ENCODE data around the gene LYPD4.

DNA sequence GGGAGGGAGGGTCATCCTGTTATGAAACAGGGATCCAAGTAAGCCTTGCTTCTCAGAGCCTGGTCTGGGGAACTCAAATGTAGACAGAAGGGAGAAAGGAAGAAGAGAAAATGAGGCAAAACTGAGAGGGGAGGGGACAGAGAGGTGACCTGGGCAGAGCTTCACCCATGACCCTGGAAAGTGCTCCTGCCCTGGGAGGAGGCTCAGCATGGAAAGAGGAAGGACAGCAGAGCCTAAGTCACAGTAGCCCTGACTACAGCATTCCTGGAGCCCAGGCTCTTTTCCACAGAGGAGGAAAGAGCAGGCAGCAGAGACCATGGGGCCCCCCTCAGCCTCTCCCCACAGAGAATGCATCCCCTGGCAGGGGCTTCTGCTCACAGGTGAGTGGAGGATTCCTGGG is 48.1 kb downstream of the LYPD4 start, which contains the start of gene CEACAM3:
- TF ChIP-seq POLR2A (IDR thresholded peaks at IDR 0.05) (no peak), EP300 (IDR thresholded peaks at IDR 0.05) (no peak)
- TF ChIP-seq, protein P1, sequence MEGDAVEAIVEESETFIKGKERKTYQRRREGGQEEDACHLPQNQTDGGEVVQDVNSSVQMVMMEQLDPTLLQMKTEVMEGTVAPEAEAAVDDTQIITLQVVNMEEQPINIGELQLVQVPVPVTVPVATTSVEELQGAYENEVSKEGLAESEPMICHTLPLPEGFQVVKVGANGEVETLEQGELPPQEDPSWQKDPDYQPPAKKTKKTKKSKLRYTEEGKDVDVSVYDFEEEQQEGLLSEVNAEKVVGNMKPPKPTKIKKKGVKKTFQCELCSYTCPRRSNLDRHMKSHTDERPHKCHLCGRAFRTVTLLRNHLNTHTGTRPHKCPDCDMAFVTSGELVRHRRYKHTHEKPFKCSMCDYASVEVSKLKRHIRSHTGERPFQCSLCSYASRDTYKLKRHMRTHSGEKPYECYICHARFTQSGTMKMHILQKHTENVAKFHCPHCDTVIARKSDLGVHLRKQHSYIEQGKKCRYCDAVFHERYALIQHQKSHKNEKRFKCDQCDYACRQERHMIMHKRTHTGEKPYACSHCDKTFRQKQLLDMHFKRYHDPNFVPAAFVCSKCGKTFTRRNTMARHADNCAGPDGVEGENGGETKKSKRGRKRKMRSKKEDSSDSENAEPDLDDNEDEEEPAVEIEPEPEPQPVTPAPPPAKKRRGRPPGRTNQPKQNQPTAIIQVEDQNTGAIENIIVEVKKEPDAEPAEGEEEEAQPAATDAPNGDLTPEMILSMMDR (IDR thresholded peaks at IDR 0.05): no peak
